H1 (cell line): Measurements from ENCODE around the gene ACTG1. TPM values are rescaled to one million over a fixed set of nuclear protein-coding genes. Genes with fewer than 3 reads are reported as not detected.
A peak's percentile ranks its signal among the peaks of the same experiment; 100 is the strongest.

Experiments used
- CTCF ChIA-PET: fragments of 300-600 bp; sonication (Branson Sonifier 250); formaldehyde crosslinking; loops from one replicate; lab custom pipeline; 2021; ENCODE audit not compliant: partially characterized antibody; lab: Charles Lee
- POLR2A ChIA-PET: fragments of 300-600 bp; sonication (Branson Sonifier 250); formaldehyde crosslinking; loops from one replicate; lab custom pipeline; 2021; ENCODE audit warnings: inconsistent platforms; ENCODE audit not compliant: partially characterized antibody; lab: Charles Lee
- DNase-seq, 2 experiments: peaks; one replicate each; pipeline versions ENCODE4 v3.0.0 to v3.0.0-alpha.2; 2010 to 2022; ENCODE audit warnings: low spot score in 2 of 2, low read depth in 1 of 2, mixed read lengths in 1 of 2
- FAIRE-seq: peaks from 2 replicates; lab custom pipeline; 2011; peaks lifted over from hg19 to GRCh38; lab: Jason Lieb, UNC
- H2AFZ ChIP-seq: 2 replicates; pipeline ENCODE4 v1.8.1; 2012; ENCODE audit warnings: low read length, inconsistent platforms
- H2AK5ac ChIP-seq: 2 replicates; pipeline ENCODE4 v1.6.1; 2013; ENCODE audit warnings: low read depth, low read length
- H2BK120ac ChIP-seq: replicated peaks from 2 replicates; pipeline ENCODE3; 2013; ENCODE audit warnings: low read depth, low read length, inconsistent platforms
- H2BK12ac ChIP-seq: 2 replicates; pipeline ENCODE4 v1.6.1; 2013; ENCODE audit warnings: low read depth, low read length
- H2BK15ac ChIP-seq: 2 replicates; pipeline ENCODE4 v1.6.1; 2013; ENCODE audit warnings: low read length
- H2BK20ac ChIP-seq: 2 replicates; pipeline ENCODE4 v1.6.1; 2013; ENCODE audit warnings: low read length
- H2BK5ac ChIP-seq: 2 replicates; pipeline ENCODE4 v1.6.1; 2013; ENCODE audit warnings: low read depth, low read length
- H3K14ac ChIP-seq: 2 replicates; pipeline ENCODE4 v1.6.1; 2013; ENCODE audit warnings: inconsistent platforms; ENCODE audit not compliant: insufficient read length
- H3K18ac ChIP-seq: 2 replicates; pipeline ENCODE4 v1.6.1; 2013; ENCODE audit warnings: low read length; ENCODE audit errors: extremely low read depth
- H3K23ac ChIP-seq: 2 replicates; pipeline ENCODE4 v1.6.1; 2013; ENCODE audit warnings: inconsistent platforms; ENCODE audit not compliant: insufficient read length
- H3K23me2 ChIP-seq: 2 replicates; pipeline ENCODE4 v1.6.1; 2013; ENCODE audit warnings: low read depth, low read length
- H3K27ac ChIP-seq: 2 replicates; pipeline ENCODE4 v1.6.1; 2011; ENCODE audit warnings: low read depth, low read length, inconsistent platforms
- H3K27me3 ChIP-seq, 4 experiments: replicated peaks in 1 of 4; 1 replicate in 1 of 4; 2 replicates in 3 of 4; pipeline versions ENCODE4 v1.6.1 to v1.8.1; 2011 to 2013; ENCODE audit warnings: low read length in 3 of 4, mild to moderate bottlenecking in 3 of 4, inconsistent platforms in 2 of 4, mixed read lengths in 2 of 4, moderate library complexity in 1 of 4; ENCODE audit not compliant: control insufficient read depth in 3 of 4, insufficient read depth in 3 of 4; ENCODE audit errors: extremely low read depth in 1 of 4
- H3K36me3 ChIP-seq, 4 experiments: 2 replicates each; pipeline versions ENCODE4 v1.6.1 to v1.8.1; 2011 to 2013; ENCODE audit warnings: mild to moderate bottlenecking in 4 of 4, low read length in 3 of 4, moderate library complexity in 2 of 4, control low read depth in 1 of 4, inconsistent platforms in 1 of 4; ENCODE audit not compliant: insufficient read depth in 4 of 4, control insufficient read depth in 2 of 4
- H3K4ac ChIP-seq: replicated peaks from 2 replicates; pipeline ENCODE3; 2013; ENCODE audit warnings: low read length, low read depth, mixed read lengths, inconsistent platforms; ENCODE audit not compliant: insufficient read length
- H3K4me1 ChIP-seq, 4 experiments: replicated peaks in 1 of 4; 1 replicate in 1 of 4; 2 replicates in 3 of 4; pipeline versions ENCODE4 v1.6.1 to v1.8.1; 2011 to 2013; ENCODE audit warnings: low read length in 3 of 4, inconsistent platforms in 2 of 4, mixed read lengths in 1 of 4; ENCODE audit not compliant: insufficient read depth in 4 of 4, control insufficient read depth in 3 of 4
- H3K4me2 ChIP-seq, 2 experiments: 2 replicates each; pipeline versions ENCODE4 v1.6.1 to v1.8.1; 2011 to 2013; ENCODE audit warnings: low read depth in 2 of 2, low read length in 2 of 2, control low read depth in 1 of 2, inconsistent platforms in 1 of 2, mild to moderate bottlenecking in 1 of 2; ENCODE audit not compliant: insufficient read depth in 1 of 2
- H3K4me3 ChIP-seq, 4 experiments: fragments of 200-600, 300-600 bp in 1 of 4; sonication (generic), shearing (Covaris generic), sonication (Bioruptor Twin) in 1 of 4; 2 replicates each; pipeline versions ENCODE4 v1.5.1 to v1.8.1; 2011 to 2016; ENCODE audit warnings: low read length in 4 of 4, low read depth in 3 of 4, control low read depth in 2 of 4, inconsistent platforms in 2 of 4, mild to moderate bottlenecking in 2 of 4, mixed read lengths in 1 of 4, moderate library complexity in 1 of 4; ENCODE audit not compliant: insufficient read depth in 2 of 4; ENCODE audit errors: extremely low read depth in 1 of 4
- H3K56ac ChIP-seq: replicated peaks from 2 replicates; pipeline ENCODE3; 2013; ENCODE audit warnings: low read depth, mild to moderate bottlenecking, mixed read lengths, low read length, inconsistent platforms; ENCODE audit not compliant: insufficient read length
- H3K79me1 ChIP-seq: 2 replicates; pipeline ENCODE4 v1.6.1; 2013; ENCODE audit warnings: low read depth, low read length, control low read depth
- H3K79me2 ChIP-seq, 2 experiments: 2 replicates each; pipeline versions ENCODE4 v1.6.1 to v1.8.1; 2012 to 2013; ENCODE audit warnings: low read length in 2 of 2, mild to moderate bottlenecking in 2 of 2, inconsistent platforms in 1 of 2; ENCODE audit not compliant: insufficient read depth in 2 of 2, control insufficient read depth in 1 of 2
- H3K9ac ChIP-seq, 4 experiments: replicated peaks in 1 of 4; 1 replicate in 1 of 4; 2 replicates in 3 of 4; pipeline versions ENCODE4 v1.6.1 to v1.8.1; 2011 to 2013; ENCODE audit warnings: low read depth in 3 of 4, low read length in 3 of 4, control low read depth in 2 of 4, mild to moderate bottlenecking in 2 of 4, moderate library complexity in 2 of 4, inconsistent platforms in 1 of 4; ENCODE audit errors: extremely low read depth in 1 of 4
- H3K9me3 ChIP-seq, 2 experiments: 2 replicates each; pipeline versions ENCODE4 v1.6.1 to v1.8.1; 2012 to 2013; ENCODE audit warnings: mild to moderate bottlenecking in 2 of 2, moderate library complexity in 2 of 2, control low read depth in 1 of 2, inconsistent platforms in 1 of 2, low read depth in 1 of 2, low read length in 1 of 2, mixed read lengths in 1 of 2; ENCODE audit not compliant: insufficient read depth in 2 of 2
- H4K20me1 ChIP-seq, 2 experiments: replicated peaks in 1 of 2; 2 replicates each; pipeline versions ENCODE3 to v1.8.1; 2011 to 2013; ENCODE audit warnings: inconsistent platforms in 2 of 2, low read length in 2 of 2, mild to moderate bottlenecking in 1 of 2; ENCODE audit not compliant: insufficient read depth in 2 of 2, control insufficient read depth in 1 of 2
- H4K5ac ChIP-seq: 2 replicates; pipeline ENCODE4 v1.6.1; 2013; ENCODE audit warnings: low read length, low read depth, mixed read lengths, inconsistent platforms; ENCODE audit not compliant: insufficient read length
- H4K8ac ChIP-seq: 2 replicates; pipeline ENCODE4 v1.8.0; 2013; ENCODE audit warnings: mild to moderate bottlenecking, moderate library complexity, low read length, inconsistent platforms; ENCODE audit not compliant: insufficient read depth; ENCODE audit errors: extremely low read depth
- H4K91ac ChIP-seq: replicated peaks from 2 replicates; pipeline ENCODE3; 2013; ENCODE audit warnings: low read length, mixed read lengths, inconsistent platforms; ENCODE audit not compliant: insufficient read length
- EGR1 ChIP-seq: IDR thresholded peaks from 2 replicates; pipeline ENCODE4 v1.6.1; 2011; ENCODE audit warnings: low read depth, low read length, borderline replicate concordance
- JUN ChIP-seq: IDR thresholded peaks from 2 replicates; pipeline ENCODE4 v1.6.1; 2011; ENCODE audit warnings: low read depth, mild to moderate bottlenecking, improper control_type of control experiment, low read length
- POLR2A ChIP-seq, 2 experiments: IDR thresholded peaks; 1 replicate in 1 of 2; 2 replicates in 1 of 2; pipeline ENCODE4 v1.6.1; 2011; ENCODE audit warnings: low read depth in 2 of 2, low read length in 2 of 2, mild to moderate bottlenecking in 2 of 2; ENCODE audit errors: control extremely low read depth in 1 of 2
- SAP30 ChIP-seq: fragments of 300-600 bp; sonication (generic); IDR thresholded peaks from 2 replicates; pipeline ENCODE4 v1.7.1; 2012; ENCODE audit warnings: low read length, moderate library complexity, mild to moderate bottlenecking, inconsistent platforms; ENCODE audit not compliant: insufficient read depth, insufficient replicate concordance
- TAF1 ChIP-seq: IDR thresholded peaks from 2 replicates; pipeline ENCODE4 v1.6.1; 2011; ENCODE audit warnings: mild to moderate bottlenecking, low read depth, low read length
- TAF7 ChIP-seq: optimal IDR thresholded peaks from 2 replicates; pipeline ENCODE3; 2011; ENCODE audit warnings: low read depth, mild to moderate bottlenecking, inconsistent platforms, low read length, moderate library complexity, borderline replicate concordance
- TBP ChIP-seq: IDR thresholded peaks from 2 replicates; pipeline ENCODE4 v1.6.1; 2011; ENCODE audit warnings: low read depth, low read length, improper control_type of control experiment
- TCF12 ChIP-seq: IDR thresholded peaks from 2 replicates; pipeline ENCODE4 v1.6.1; 2011; ENCODE audit warnings: low read depth, mild to moderate bottlenecking, low read length
- WGBS, 2 experiments: shearing (Covaris generic) in 1 of 2; methylation state at CpG; one replicate each; pipeline versions ENCODE4 v1.1.6 to v1.1.7; 2013 to 2015; ENCODE audit warnings: low lambda C conversion rate in 2 of 2, mixed read lengths in 2 of 2, inconsistent platforms in 1 of 2, low coverage in 1 of 2, missing lambda C conversion rate in 1 of 2; ENCODE audit not compliant: insufficient replicate concordance in 2 of 2, insufficient coverage in 1 of 2, insufficient read length in 1 of 2; ENCODE audit errors: extremely low coverage in 1 of 2, missing lambda C conversion rate in 1 of 2; 5-methylcytosine and 5-hydroxymethylcytosine counted together
- polyA plus RNA-seq, 7 experiments: library from polyadenylated mRNA; depleted of rRNA in 3 of 7; stranded (reverse) in 5 of 7; unstranded in 2 of 7; fragments of >200 nt in 5 of 7; fragments of 200-250 nt in 2 of 7; gene quantifications; 1 replicate in 5 of 7; 2 replicates in 1 of 7; 4 replicates in 1 of 7; pipeline versions ENCODE4 v1.2.1 to v1.2.3, GENCODE V29; 2011 to 2013; ENCODE audit warnings: missing spikeins in 2 of 7, mixed read lengths in 2 of 7
- total RNA-seq: library from RNA; stranded (reverse); fragmentation: NEBNext Ultra II Directional; extraction: Animal tissue kit (Norgen Biotek cat#: 25700); gene quantifications from 2 replicates; pipeline ENCODE4 v1.2.1, GENCODE V29; 2021
- TF ChIP-seq, protein P1 (sequence below), 3 experiments: IDR thresholded peaks; 1 replicate in 2 of 3; 2 replicates in 1 of 3; pipeline versions ENCODE4 v1.5.1 to v1.6.1; 2011; ENCODE audit warnings: low read length in 3 of 3, mild to moderate bottlenecking in 3 of 3, inconsistent platforms in 2 of 3, low read depth in 1 of 3, moderate library complexity in 1 of 3; ENCODE audit not compliant: insufficient read depth in 1 of 3; ENCODE audit errors: control extremely low read depth in 1 of 3

Gene ACTG1
- total and polyA plus RNA-seq, 2 of the 8 experiments (the other 6 are each of a cell fraction or from before 2014, with no cell fraction given), result 3,535 to 5,010 TPM

DNA sequence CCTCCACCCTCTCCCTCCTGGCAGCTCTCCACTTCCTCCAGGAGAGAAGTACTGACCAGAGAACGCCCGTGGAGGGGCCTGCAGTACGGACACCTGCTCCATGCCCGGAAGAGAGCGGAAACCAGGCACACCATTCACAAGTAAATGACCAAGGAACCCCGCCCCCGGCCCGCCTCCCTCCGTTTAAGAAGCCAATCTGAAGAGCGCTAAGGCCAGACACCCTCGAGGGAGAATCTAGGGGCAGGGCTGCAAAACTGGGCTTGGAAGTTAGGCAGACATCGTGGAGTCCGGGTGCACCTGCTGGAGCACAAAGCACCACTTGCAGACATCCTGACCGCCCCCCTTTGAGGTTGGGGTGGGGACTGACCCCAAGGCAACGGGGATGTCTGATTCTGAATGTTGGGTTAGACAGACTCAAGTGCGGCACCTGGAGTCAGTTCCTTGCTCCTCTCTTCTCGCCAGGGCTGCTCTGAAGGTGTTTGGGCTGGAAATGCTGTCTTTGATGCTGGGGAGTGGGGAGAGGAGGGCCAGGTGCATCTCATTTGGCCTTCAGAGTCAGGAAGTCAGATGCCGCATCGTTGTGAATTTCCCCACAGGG, 40.5 kb upstream of the ACTG1 start:
- no peak overlapping the region for H3K18ac ChIP-seq
- H3K9ac ChIP-seq, result peak overlapping the region; percentile 63 to 74 (median 68)
- H2AK5ac ChIP-seq, result 0 out of 2 replicates have a peak overlapping the region, but pooled peaks have one; percentile 14
- H3K14ac ChIP-seq, result no peak overlapping the region
- H2BK12ac ChIP-seq, result no peak overlapping the region
- no peak overlapping the region for H4K5ac ChIP-seq
- H3K4ac ChIP-seq, result no peak overlapping the region
- H3K4me1 ChIP-seq, result peaks cover 3 to 17% (median 8%) of the 10 kb centered on the region in 4 experiments
- peak overlapping the region; percentile 69 to 94 (median 84) for H3K4me3 ChIP-seq
- no peak overlapping the region for H4K8ac ChIP-seq
- peaks cover 0 to 14% (median 8%) of the 10 kb centered on the region in 4 experiments; a peak in 5 of 8 replicates for H3K36me3 ChIP-seq
- H3K23me2 ChIP-seq, result peaks cover 9% of the 10 kb centered on the region; the same call in 1 of the 2 replicates
- H3K79me1 ChIP-seq, result peaks cover 4% of the 10 kb centered on the region; the same call in 1 of the 2 replicates
- H3K27ac ChIP-seq, result peak overlapping the region; percentile 13; the same call in 1 of the 2 replicates
- H3K27me3 ChIP-seq, result no peaks in the 10 kb centered on the region
- peaks cover 3 to 17% of the 10 kb centered on the region in 2 experiments for H4K20me1 ChIP-seq
- no peak overlapping the region for H2AFZ ChIP-seq
- FAIRE-seq (no peak), DNase-seq (peak; percentile 58 to 83)
- peak overlapping the region; percentile 70 for H3K56ac ChIP-seq
- ChIA-PET POLR2A (interaction anchor here (0.6 to 5.0 kb wide), 18 partner anchors 8 to 156 kb away, joined by 3 to 50 read pairs (median 6); partner anchors contain the start of genes ACTG1, MRPL12, NPLOC4 and TSPAN10), CTCF (interaction anchor here (0.9 kb wide), 1 partner anchor 43 kb away, joined by 3 read pairs; no protein-coding TSS in a partner anchor)
- 8% methylated on average over 15 of the region's 19 CpGs; no CpG with 5 or more reads in 1 of the 2 experiments for WGBS, 2 experiments
- no peak overlapping the region for H2BK15ac ChIP-seq
- H3K79me2 ChIP-seq, result peaks cover 0 to 10% of the 10 kb centered on the region in 2 experiments; a peak in 1 of 4 replicates
- no peaks in the 10 kb centered on the region for H3K9me3 ChIP-seq
- no peak overlapping the region for H2BK20ac ChIP-seq
- H2BK5ac ChIP-seq, result peak overlapping the region; percentile 78
- H3K23ac ChIP-seq, result no peak overlapping the region
- H2BK120ac ChIP-seq, result no peak overlapping the region
- peak overlapping the region; percentile 65 for H4K91ac ChIP-seq
- H3K4me2 ChIP-seq, result peak overlapping the region; percentile 85 to 87
- TF ChIP-seq, protein P1, sequence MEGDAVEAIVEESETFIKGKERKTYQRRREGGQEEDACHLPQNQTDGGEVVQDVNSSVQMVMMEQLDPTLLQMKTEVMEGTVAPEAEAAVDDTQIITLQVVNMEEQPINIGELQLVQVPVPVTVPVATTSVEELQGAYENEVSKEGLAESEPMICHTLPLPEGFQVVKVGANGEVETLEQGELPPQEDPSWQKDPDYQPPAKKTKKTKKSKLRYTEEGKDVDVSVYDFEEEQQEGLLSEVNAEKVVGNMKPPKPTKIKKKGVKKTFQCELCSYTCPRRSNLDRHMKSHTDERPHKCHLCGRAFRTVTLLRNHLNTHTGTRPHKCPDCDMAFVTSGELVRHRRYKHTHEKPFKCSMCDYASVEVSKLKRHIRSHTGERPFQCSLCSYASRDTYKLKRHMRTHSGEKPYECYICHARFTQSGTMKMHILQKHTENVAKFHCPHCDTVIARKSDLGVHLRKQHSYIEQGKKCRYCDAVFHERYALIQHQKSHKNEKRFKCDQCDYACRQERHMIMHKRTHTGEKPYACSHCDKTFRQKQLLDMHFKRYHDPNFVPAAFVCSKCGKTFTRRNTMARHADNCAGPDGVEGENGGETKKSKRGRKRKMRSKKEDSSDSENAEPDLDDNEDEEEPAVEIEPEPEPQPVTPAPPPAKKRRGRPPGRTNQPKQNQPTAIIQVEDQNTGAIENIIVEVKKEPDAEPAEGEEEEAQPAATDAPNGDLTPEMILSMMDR (IDR thresholded peaks at IDR 0.05; ENCODE audit: control extremely low read depth in 1 of 3, insufficient read depth in 1 of 3, low read depth in 1 of 3, low read length in 3 of 3), result peak in 1 of 3 experiments; percentile 19; a peak in 1 of 4 replicates
- TF ChIP-seq SAP30 (peak; percentile 90), EGR1 (no peak), TBP (peak; percentile 57; the same call in 1 of the 2 replicates), JUN (no peak), TAF7 (peak; percentile 46), POLR2A (IDR thresholded peaks at IDR 0.05; ENCODE audit: control extremely low read depth in 1 of 2, low read depth in 2 of 2, low read length in 2 of 2) (peak in 1 of 2 experiments; percentile 63; a peak in 1 of 3 replicates), TAF1 (peak; percentile 62; the same call in 1 of the 2 replicates), TCF12 (0 out of 2 replicates have a peak, but pooled peaks have one; percentile 24)
